ENCODE data around the gene SERPINH1.

SERPINH1 gene

DNA sequence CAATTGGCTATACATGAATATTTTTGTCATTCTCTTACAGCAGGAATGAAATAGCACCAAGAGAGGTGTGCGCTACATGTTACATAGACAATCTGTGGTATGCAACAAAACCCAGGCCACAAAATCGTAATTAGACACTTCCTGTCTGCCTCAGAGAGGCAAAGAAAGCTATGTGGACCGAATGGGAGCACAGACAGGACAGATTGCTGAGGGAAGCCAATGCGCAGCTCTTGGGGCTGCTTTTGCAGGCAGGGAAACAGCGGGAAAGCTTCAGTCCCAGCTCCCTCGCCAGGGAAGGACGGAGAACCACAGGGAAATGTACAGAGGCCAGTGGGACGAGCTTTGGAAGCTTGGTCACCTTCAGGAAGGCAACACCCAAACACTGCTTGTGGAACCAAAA lies 40.9 kb downstream of the SERPINH1 start:
- no peak for DNase-seq

GRCh38 chr11:75603791-75604736 lies 42.0 kb downstream of the SERPINH1 start:
- DNase-seq = no peak

DNA sequence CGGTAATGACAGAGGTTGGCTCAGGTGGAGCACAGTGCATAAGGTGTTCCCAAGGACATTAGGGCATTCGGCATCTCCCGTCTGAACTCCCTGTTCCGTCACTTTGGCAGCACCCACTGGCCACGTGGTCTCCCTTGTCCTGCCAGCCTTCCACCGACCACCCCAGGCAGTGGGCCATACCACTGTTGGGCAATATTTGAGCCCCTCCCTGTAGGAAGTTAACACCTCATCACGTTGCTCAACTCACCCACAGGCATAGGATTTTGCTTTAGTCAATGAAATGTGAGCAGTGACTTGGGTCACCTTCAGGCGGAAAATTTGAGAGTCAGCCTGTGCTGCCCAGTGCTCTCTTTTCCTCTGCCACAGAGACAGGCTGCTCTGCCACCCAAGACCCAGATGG lies 44.0 kb downstream of the SERPINH1 start:
- no peak for DNase-seq

- DNase-seq = no peak
These were observed 49.8 kb downstream of the SERPINH1 start for GRCh38 chr11:75611823-75612222.

GRCh38 chr11:75615751-75616150 lies 53.7 kb downstream of the SERPINH1 start:
- DNase-seq = no peak

DNA sequence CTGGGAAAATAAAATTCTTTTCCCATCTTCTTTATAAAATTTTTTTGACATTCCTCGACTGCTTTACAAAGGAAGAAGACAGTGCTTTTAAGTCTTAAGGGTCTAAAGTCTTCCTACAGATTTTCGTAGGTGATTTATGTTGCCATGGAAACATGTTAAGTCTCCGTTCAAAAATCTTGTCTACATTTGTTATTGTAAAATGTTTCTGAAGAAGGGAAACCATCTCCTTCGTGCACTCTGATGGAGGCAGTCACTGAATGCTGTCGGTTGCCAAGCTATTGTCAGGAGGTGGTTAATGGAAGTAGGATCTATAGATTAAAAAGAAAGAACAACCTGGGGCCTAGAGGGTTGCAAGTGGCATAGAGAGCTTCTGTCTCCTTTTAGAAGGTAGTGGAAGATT lies 54.2 kb downstream of the SERPINH1 start:
- no peak for DNase-seq
